Measurements from ENCODE around the gene PIAS1. TPM values are rescaled to one million over a fixed set of nuclear protein-coding genes. Genes with fewer than 3 reads are reported as not detected.

The PIAS1 gene
- total RNA-seq, 2 experiments from 2014 or later, result 44.1 to 59.0 TPM

- H2AFZ ChIP-seq (ENCODE audit: low read length), result no peak overlapping the region
- H3K36me3 ChIP-seq (ENCODE audit: insufficient read depth, low read length), result peaks cover 82% of the 10 kb centered on the region
- no peak overlapping the region for H3K4me3 ChIP-seq (ENCODE audit: low read depth, low read length, poor library complexity, severe bottlenecking)
- no peak overlapping the region for H3K4me2 ChIP-seq (ENCODE audit: low read length)
- CTCF ChIA-PET (ENCODE audit: unreplicated experiment), result no interaction called here
- no peaks in the 10 kb centered on the region for H3K9me3 ChIP-seq (ENCODE audit: low read length)
- no peaks in the 10 kb centered on the region for H3K79me2 ChIP-seq (ENCODE audit: insufficient read depth, low read depth, low read length)
- intact Hi-C loops (cut with micrococcal nuclease; ENCODE audit: unreplicated experiment), result no loop called here
- H3K4me1 ChIP-seq (ENCODE audit: insufficient read depth, low read length, poor library complexity, severe bottlenecking), result peaks cover 32% of the 10 kb centered on the region
- H4K20me1 ChIP-seq (ENCODE audit: insufficient read depth, low read length), result no peaks in the 10 kb centered on the region
- no peaks in the 10 kb centered on the region for H3K9me2 ChIP-seq (ENCODE audit: insufficient read depth, low read length)
- no TSS peak for BruUV-seq (replicated peaks)
- no peak overlapping the region for H3K27ac ChIP-seq (ENCODE audit: low read depth, low read length, poor library complexity, severe bottlenecking)
- TF ChIP-seq EZH2phosphoT487 (IDR thresholded peaks at IDR 0.05; ENCODE audit: borderline replicate concordance, low read depth, low read length) (no peak), CTCF (conservative IDR thresholded peaks at IDR 0.05; ENCODE audit: low read length) (no peak)
- POLR2A ChIA-PET, result interaction anchor here (0.8 to 1.0 kb wide), 2 partner anchors 8 to 10 kb away, joined by 3 to 4 read pairs; no protein-coding TSS in a partner anchor
- DNase-seq (ENCODE audit: low spot score), result no peak
These were observed 129.7 kb downstream of the PIAS1 start for GRCh38 chr15:68183616-68184315.

- H3K4me1 ChIP-seq (ENCODE audit: insufficient read depth, low read length, poor library complexity, severe bottlenecking), result peaks cover 43% of the 10 kb centered on the region
- no peak for DNase-seq (ENCODE audit: low spot score)
- H3K27ac ChIP-seq (ENCODE audit: low read depth, low read length, poor library complexity, severe bottlenecking), result no peak overlapping the region
- intact Hi-C loops (cut with micrococcal nuclease; ENCODE audit: unreplicated experiment), result loop anchor here (5.0 kb wide), 1 partner anchor 403 kb away; no protein-coding TSS in a partner anchor
- no peak overlapping the region for H3K4me2 ChIP-seq (ENCODE audit: low read length)
- no peak overlapping the region for H3K4me3 ChIP-seq (ENCODE audit: low read depth, low read length, poor library complexity, severe bottlenecking)
- no peaks in the 10 kb centered on the region for H3K9me2 ChIP-seq (ENCODE audit: insufficient read depth, low read length)
- peaks cover 84% of the 10 kb centered on the region for H3K36me3 ChIP-seq (ENCODE audit: insufficient read depth, low read length)
- TF ChIP-seq CTCF (conservative IDR thresholded peaks at IDR 0.05; ENCODE audit: low read length) (no peak), EZH2phosphoT487 (IDR thresholded peaks at IDR 0.05; ENCODE audit: borderline replicate concordance, low read depth, low read length) (no peak)
- BruUV-seq (replicated peaks), result no TSS peak
- CTCF ChIA-PET (ENCODE audit: unreplicated experiment), result no interaction called here
- POLR2A ChIA-PET, result interaction anchor here (0.6 to 1.1 kb wide), 5 partner anchors 9 to 130 kb away, joined by 3 to 5 read pairs (median 4); partner anchors contain the start of gene PIAS1
- H4K20me1 ChIP-seq (ENCODE audit: insufficient read depth, low read length), result no peaks in the 10 kb centered on the region
- H2AFZ ChIP-seq (ENCODE audit: low read length), result no peak overlapping the region
- H3K79me2 ChIP-seq (ENCODE audit: insufficient read depth, low read depth, low read length), result peaks cover 4% of the 10 kb centered on the region; the same call in 1 of the 2 replicates
- H3K9me3 ChIP-seq (ENCODE audit: low read length), result no peaks in the 10 kb centered on the region
These were observed 130.7 kb downstream of the PIAS1 start for GRCh38 chr15:68184616-68185480.
